Muscle layer of duodenum (tissue), 2 donors: Measurements from ENCODE around the gene PRIM2.
"Not testable (repeated sequence)": the region's sequence is repeated elsewhere in the genome, so short reads cannot be mapped to it uniquely, and the experiment has no call there.

ENCODE experiments used
- H3K27ac ChIP-seq: one replicate; pipeline ENCODE4 v1.7.0; 2013; ENCODE audit warnings: mild to moderate bottlenecking, low read length
- H3K27me3 ChIP-seq: one replicate; pipeline ENCODE4 v1.7.0; 2013; ENCODE audit warnings: low read depth, mild to moderate bottlenecking, control low read depth, low read length
- H3K36me3 ChIP-seq, 2 donors: one replicate each; pipeline ENCODE4 v1.7.0; 2013; ENCODE audit warnings: low read length in 2 of 2, control low read depth in 1 of 2, mild to moderate bottlenecking in 1 of 2; ENCODE audit not compliant: insufficient read depth in 2 of 2, control insufficient read depth in 1 of 2
- H3K4me1 ChIP-seq, 2 donors: one replicate each; pipeline ENCODE4 v1.7.0; 2013; ENCODE audit warnings: low read length in 2 of 2, mild to moderate bottlenecking in 2 of 2, control low read depth in 1 of 2, moderate library complexity in 1 of 2; ENCODE audit not compliant: insufficient read depth in 2 of 2, control insufficient read depth in 1 of 2
- H3K4me3 ChIP-seq, 2 donors: one replicate each; pipeline ENCODE4 v1.7.0; 2013; ENCODE audit warnings: low read length in 2 of 2, low read depth in 1 of 2, mild to moderate bottlenecking in 1 of 2
- H3K9me3 ChIP-seq, 2 donors: one replicate each; pipeline ENCODE4 v1.7.0; 2013; ENCODE audit warnings: low read length in 2 of 2, control low read depth in 1 of 2, mild to moderate bottlenecking in 1 of 2; ENCODE audit not compliant: control insufficient read depth in 1 of 2
- donor health status: healthy.

PRIM2 gene

GRCh38 chr6:57294862-57295445, 22.5 kb upstream of the PRIM2 start:
- Histone ChIP-seq H3K4me1 (no peaks in the 10 kb centered on the region), H3K36me3 (no peaks in the 10 kb centered on the region), H3K4me3 (no peak overlapping the region), H3K27me3 (no peaks in the 10 kb centered on the region), H3K27ac (no peak overlapping the region), H3K9me3 (no peaks in the 10 kb centered on the region)

- H3K4me3 ChIP-seq, result no peak overlapping the region
- no peaks in the 10 kb centered on the region for H3K36me3 ChIP-seq
- no peaks in the 10 kb centered on the region for H3K27me3 ChIP-seq
- peaks cover 0 to 4% of the 10 kb centered on the region in 2 donors for H3K4me1 ChIP-seq
- H3K9me3 ChIP-seq, result no peaks in the 10 kb centered on the region
- no peak overlapping the region for H3K27ac ChIP-seq
These were observed 19.9 kb upstream of the PRIM2 start for GRCh38 chr6:57297505-57297904.

- Histone ChIP-seq H3K36me3 (no peaks in the 10 kb centered on the region), H3K27ac (no peak overlapping the region), H3K4me1 (peaks cover 0 to 5% of the 10 kb centered on the region in 2 donors), H3K9me3 (no peaks in the 10 kb centered on the region), H3K4me3 (no peak overlapping the region), H3K27me3 (no peaks in the 10 kb centered on the region)
These were observed 18.7 kb upstream of the PRIM2 start for GRCh38 chr6:57298741-57299140.

- no peaks in the 10 kb centered on the region for H3K27me3 ChIP-seq
- no peaks in the 10 kb centered on the region for H3K36me3 ChIP-seq
- no peak overlapping the region for H3K4me3 ChIP-seq
- peaks cover 14 to 19% of the 10 kb centered on the region in 2 donors for H3K4me1 ChIP-seq
- no peaks in the 10 kb centered on the region for H3K9me3 ChIP-seq
- H3K27ac ChIP-seq, result peak overlapping the region; percentile 48
These were observed 15.7 kb upstream of the PRIM2 start for GRCh38 chr6:57301757-57302156.

GRCh38 chr6:57302477-57302876, 15.0 kb upstream of the PRIM2 start:
- H3K27ac ChIP-seq, result peak overlapping the region; percentile 48
- H3K4me3 ChIP-seq, result no peak overlapping the region
- peaks cover 14 to 19% of the 10 kb centered on the region in 2 donors for H3K4me1 ChIP-seq
- H3K36me3 ChIP-seq, result no peaks in the 10 kb centered on the region
- H3K27me3 ChIP-seq, result no peaks in the 10 kb centered on the region
- no peaks in the 10 kb centered on the region for H3K9me3 ChIP-seq

- Histone ChIP-seq H3K27me3 (no peaks in the 10 kb centered on the region), H3K4me1 (peaks cover 14 to 19% of the 10 kb centered on the region in 2 donors), H3K27ac (peak overlapping the region; percentile 82)
These were observed 13.3 kb upstream of the PRIM2 start for GRCh38 chr6:57303931-57304681.

GRCh38 chr6:57305107-57305506, 12.3 kb upstream of the PRIM2 start:
- H3K4me1 ChIP-seq, result peaks cover 14 to 19% of the 10 kb centered on the region in 2 donors
- H3K27ac ChIP-seq, result peak overlapping the region; percentile 82
- no peaks in the 10 kb centered on the region for H3K27me3 ChIP-seq
- H3K9me3 ChIP-seq, result no peaks in the 10 kb centered on the region
- H3K36me3 ChIP-seq, result no peaks in the 10 kb centered on the region
- H3K4me3 ChIP-seq, result peak overlapping the region in 1 of 2 donors; percentile 37

More at GRCh38 chr6:57303931-57304681, 13.3 kb upstream of the PRIM2 start:
- H3K9me3 ChIP-seq, result no peaks in the 10 kb centered on the region
- H3K36me3 ChIP-seq, result no peaks in the 10 kb centered on the region
- peak overlapping the region; percentile 11 to 18 for H3K4me3 ChIP-seq

- Histone ChIP-seq H3K36me3 (no peaks in the 10 kb centered on the region), H3K4me3 (no peak overlapping the region), H3K27ac (peak overlapping the region; percentile 82), H3K27me3 (no peaks in the 10 kb centered on the region), H3K4me1 (peaks cover 14 to 19% of the 10 kb centered on the region in 2 donors), H3K9me3 (no peaks in the 10 kb centered on the region)
These were observed 11.7 kb upstream of the PRIM2 start for GRCh38 chr6:57305761-57306160.

GRCh38 chr6:57306273-57306672, 11.2 kb upstream of the PRIM2 start:
- Histone ChIP-seq H3K27ac (peak overlapping the region; percentile 82), H3K36me3 (no peaks in the 10 kb centered on the region), H3K27me3 (no peaks in the 10 kb centered on the region), H3K4me1 (peaks cover 14 to 19% of the 10 kb centered on the region in 2 donors), H3K4me3 (no peak overlapping the region), H3K9me3 (no peaks in the 10 kb centered on the region)

- Histone ChIP-seq H3K9me3 (no peaks in the 10 kb centered on the region), H3K36me3 (no peaks in the 10 kb centered on the region), H3K27me3 (no peaks in the 10 kb centered on the region), H3K4me1 (peaks cover 14 to 15% of the 10 kb centered on the region in 2 donors), H3K27ac (no peak overlapping the region), H3K4me3 (no peak overlapping the region)
These were observed 9.6 kb upstream of the PRIM2 start for GRCh38 chr6:57307850-57308249.

GRCh38 chr6:57308755-57309154, 8.7 kb upstream of the PRIM2 start:
- not testable (repeated sequence) for H3K27ac ChIP-seq, H3K27me3 ChIP-seq, H3K36me3 ChIP-seq, H3K9me3 ChIP-seq, H3K4me3 ChIP-seq
- peaks cover 14 to 19% of the 10 kb centered on the region in 2 donors for H3K4me1 ChIP-seq
